B cell (primary cell): Measurements from ENCODE around the gene KLF16. TPM values are rescaled to one million over a fixed set of nuclear protein-coding genes. Genes with fewer than 3 reads are reported as not detected.

Experiments
- ATAC-seq: fragments of 200-7000 bp; cut with Tn5 transposase; one replicate; pipeline ENCODE4 v1.10.0; 2021; ENCODE audit warnings: low read depth, mild to moderate bottlenecking, moderate number of reproducible peaks, moderate library complexity
- CTCF ChIA-PET: fragments of 350-600 bp; sonication (Branson Sonifier 250); formaldehyde crosslinking; loops from one replicate; lab custom pipeline; 2021; ENCODE audit warnings: antibody characterized with exemption, inconsistent platforms; lab: Charles Lee
- POLR2A ChIA-PET: fragments of 350-600 bp; sonication (Branson Sonifier 250); formaldehyde crosslinking; loops from one replicate; lab custom pipeline; 2021; ENCODE audit warnings: antibody characterized with exemption; lab: Charles Lee
- DNase-seq: peaks from one replicate; pipeline ENCODE4 v3.0.0; 2013
- H2AFZ ChIP-seq: 2 replicates; pipeline ENCODE4 v1.6.1; 2012; ENCODE audit warnings: mild to moderate bottlenecking, low read depth, low read length; ENCODE audit not compliant: insufficient read depth, poor library complexity, severe bottlenecking
- H3K27ac ChIP-seq, 2 donors: 1 replicate in 1 of 2; 2 replicates in 1 of 2; pipeline ENCODE4 v1.5.1; 2012 to 2013; ENCODE audit warnings: low read length in 2 of 2, mild to moderate bottlenecking in 2 of 2, moderate library complexity in 1 of 2
- H3K27me3 ChIP-seq, 4 experiments: fragments of 200-600 bp in 1 of 4; sonication (generic) in 1 of 4; replicated peaks in 1 of 4; 1 replicate in 2 of 4; 2 replicates in 2 of 4; pipeline versions ENCODE4 v1.6.1 to v1.7.0; 2013 to 2016; ENCODE audit warnings: low read length in 3 of 4, mild to moderate bottlenecking in 2 of 4, mixed read lengths in 1 of 4, moderate library complexity in 1 of 4; ENCODE audit not compliant: insufficient read depth in 4 of 4, control insufficient read depth in 3 of 4; ENCODE audit errors: control extremely low read depth in 1 of 4
- H3K36me3 ChIP-seq, 2 experiments: replicated peaks in 1 of 2; 1 replicate in 1 of 2; 2 replicates in 1 of 2; pipeline versions ENCODE4 v1.6.1 to v1.7.1; 2013; ENCODE audit warnings: low read length in 1 of 2; ENCODE audit not compliant: insufficient read depth in 2 of 2, control insufficient read depth in 1 of 2; ENCODE audit errors: control extremely low read depth in 1 of 2, extremely low read depth in 1 of 2
- H3K4me1 ChIP-seq, 2 donors: fragments of 200-600 bp in 1 of 2; sonication (generic) in 1 of 2; 1 replicate in 1 of 2; 2 replicates in 1 of 2; pipeline versions ENCODE4 v1.5.1 to v1.6.1; 2013 to 2017; ENCODE audit warnings: low read length in 2 of 2; ENCODE audit not compliant: control insufficient read depth in 2 of 2, insufficient read depth in 2 of 2
- H3K4me2 ChIP-seq: replicated peaks from 2 replicates; pipeline ENCODE3; 2012; ENCODE audit warnings: mild to moderate bottlenecking, low read depth, low read length; ENCODE audit not compliant: poor library complexity, severe bottlenecking
- H3K4me3 ChIP-seq, 5 experiments: fragments of 200-600 bp in 1 of 5; sonication (generic) in 1 of 5; 1 replicate in 3 of 5; 2 replicates in 2 of 5; pipeline versions ENCODE4 v1.5.1 to v1.7.0; 2011 to 2016; ENCODE audit warnings: low read length in 4 of 5, mild to moderate bottlenecking in 4 of 5, low read depth in 2 of 5, control low read depth in 1 of 5, moderate library complexity in 1 of 5; ENCODE audit not compliant: insufficient read depth in 1 of 5; ENCODE audit errors: control extremely low read depth in 1 of 5, extremely low read depth in 1 of 5
- H3K79me2 ChIP-seq: fragments of 200-600 bp; sonication (generic); one replicate; pipeline ENCODE4 v1.6.0; 2016; ENCODE audit warnings: low read length; ENCODE audit not compliant: control insufficient read depth, insufficient read depth
- H3K9ac ChIP-seq: fragments of 200-600 bp; sonication (generic); 2 replicates; pipeline ENCODE4 v1.6.1; 2017; ENCODE audit warnings: mild to moderate bottlenecking, low read length, moderate library complexity
- H3K9me3 ChIP-seq, 3 donors: one replicate each; pipeline versions ENCODE4 v1.6.1 to v1.7.1; 2013; ENCODE audit warnings: low read length in 2 of 3; ENCODE audit not compliant: control insufficient read depth in 2 of 3, insufficient read depth in 1 of 3; ENCODE audit errors: control extremely low read depth in 1 of 3
- H4K20me1 ChIP-seq: 2 replicates; pipeline ENCODE4 v1.6.0; 2012; ENCODE audit warnings: mild to moderate bottlenecking, low read length; ENCODE audit not compliant: insufficient read depth, control insufficient read depth, poor library complexity, severe bottlenecking
- H3K27ac Mint-ChIP-seq: one replicate; pipeline ENCODE4 v1.8.0; 2021; ENCODE audit warnings: mixed read lengths
- H3K27me3 Mint-ChIP-seq: one replicate; pipeline ENCODE4 v1.8.0; 2021; ENCODE audit warnings: mixed read lengths
- H3K4me1 Mint-ChIP-seq: one replicate; pipeline ENCODE4 v1.8.0; 2021; ENCODE audit warnings: mixed read lengths
- H3K4me3 Mint-ChIP-seq: one replicate; pipeline ENCODE4 v1.8.0; 2021; ENCODE audit warnings: mixed read lengths
- H3K9me3 Mint-ChIP-seq: one replicate; pipeline ENCODE4 v1.8.0; 2022; ENCODE audit warnings: mixed read lengths; ENCODE audit not compliant: insufficient read depth
- CTCF ChIP-seq: fragments of 200-600 bp; IDR thresholded peaks from one replicate; pipeline ENCODE4 v1.8.0; 2022; ENCODE audit warnings: antibody characterized with exemption, mild to moderate bottlenecking
- EZH2 ChIP-seq: IDR thresholded peaks from 2 replicates; pipeline ENCODE4 v1.6.1; 2012; ENCODE audit warnings: borderline replicate concordance, low read depth, mild to moderate bottlenecking, moderate library complexity, low read length; ENCODE audit not compliant: insufficient read depth, poor library complexity, severe bottlenecking
- WGBS: methylation state at CpG from one replicate; pipeline ENCODE4 v1.1.5; 2013; ENCODE audit warnings: missing lambda C conversion rate; ENCODE audit not compliant: insufficient coverage; 5-methylcytosine and 5-hydroxymethylcytosine counted together
- intact Hi-C: fragments of 100-400 bp; cut with micrococcal nuclease; formaldehyde crosslinking; loops from one replicate; pipeline ENCODE4 v1.10.0; 2022
- polyA plus RNA-seq: library from polyadenylated mRNA; depleted of rRNA; stranded (reverse); fragments of >200 nt; gene quantifications from 2 replicates; pipeline ENCODE4 v1.2.3, GENCODE V29; 2012
- total RNA-seq, 2 donors: library from RNA; stranded (reverse); fragments of 120-200 nt in 1 of 2; gene quantifications; 1 replicate in 1 of 2; 2 replicates in 1 of 2; pipeline versions ENCODE4 v1.2.3 to v1.2.4, GENCODE V29; 2013 to 2022

The KLF16 gene
- total and polyA plus RNA-seq, 2 donors (not counting 1 experiment from before 2014, with no cell fraction given) = 29.7 to 49.0 TPM

DNA sequence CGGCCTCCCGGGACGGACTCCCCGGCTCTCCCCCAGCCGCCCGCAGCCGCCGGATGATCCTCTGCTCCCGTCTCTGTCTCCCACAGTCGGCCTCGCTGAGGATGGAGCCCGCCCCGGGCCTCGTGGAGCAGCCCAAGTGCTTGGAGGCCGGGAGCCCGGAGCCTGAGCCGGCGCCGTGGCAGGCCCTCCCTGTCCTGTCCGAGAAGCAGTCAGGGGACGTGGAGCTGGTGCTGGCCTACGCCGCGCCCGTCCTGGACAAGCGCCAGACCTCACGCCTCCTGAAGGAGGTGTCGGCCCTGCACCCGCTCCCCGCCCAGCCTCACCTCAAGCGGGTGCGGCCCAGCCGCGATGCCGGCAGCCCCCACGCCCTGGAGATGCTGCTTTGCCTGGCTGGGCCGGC, 48.6 kb upstream of the KLF16 start:
- Histone ChIP-seq H3K27me3 (no peaks in the 10 kb centered on the region), H2AFZ (no peak overlapping the region), H3K27ac (no peak overlapping the region), H4K20me1 (peaks cover 76% of the 10 kb centered on the region), H3K79me2 (peaks cover 85% of the 10 kb centered on the region), H3K4me3 (no peak overlapping the region), H3K9me3 (peaks cover 0 to 3% (median 0%) of the 10 kb centered on the region in 3 donors), H3K36me3 (peaks cover 0 to 24% of the 10 kb centered on the region in 2 experiments), H3K9ac (no peak overlapping the region), H3K4me1 (peaks cover 20 to 37% of the 10 kb centered on the region in 2 donors), H3K4me2 (no peak overlapping the region)
- ATAC-seq (no peak), DNase-seq (no peak)
- intact Hi-C loops = no loop called here
- CTCF ChIA-PET = no interaction called here
- Mint-ChIP-seq H3K27me3 (no peaks in the 10 kb centered on the region), H3K9me3 (no peaks in the 10 kb centered on the region), H3K4me1 (peaks cover 24% of the 10 kb centered on the region), H3K4me3 (no peak overlapping the region), H3K27ac (no peak overlapping the region)
- WGBS = 98% methylated on average over 36 of the region's 37 CpGs
- TF ChIP-seq EZH2 = no peak
- POLR2A ChIA-PET = no interaction called here

DNA sequence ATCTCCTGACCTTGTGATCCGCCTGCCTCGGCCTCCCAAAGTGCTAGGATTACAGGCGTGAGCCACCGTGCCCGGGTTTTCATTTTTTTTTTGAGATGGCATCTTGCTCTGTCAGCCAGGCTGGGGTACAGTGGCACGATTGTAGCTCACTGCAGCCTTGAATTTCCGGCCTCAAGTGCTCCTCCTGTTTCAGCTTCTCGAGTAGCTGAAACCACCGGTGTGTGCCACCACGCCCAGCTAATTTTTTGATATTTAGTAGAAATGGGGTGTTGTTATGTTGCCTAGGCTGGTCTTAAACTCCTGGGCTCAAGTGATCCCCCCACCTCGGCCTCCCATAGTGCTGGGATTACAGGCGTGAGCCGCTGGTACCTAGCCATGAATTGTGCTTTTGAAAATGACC, 47.7 kb upstream of the KLF16 start:
- ChIA-PET POLR2A (no interaction called here), CTCF (no interaction called here)
- WGBS = 96% methylated on average over 13 of the region's 13 CpGs
- Mint-ChIP-seq H3K4me3 (no peak overlapping the region), H3K27ac (no peak overlapping the region), H3K27me3 (no peaks in the 10 kb centered on the region), H3K9me3 (no peaks in the 10 kb centered on the region), H3K4me1 (peaks cover 24% of the 10 kb centered on the region)
- no peak for ATAC-seq
- no peak for DNase-seq
- Histone ChIP-seq H3K4me3 (no peak overlapping the region), H3K4me1 (peaks cover 20 to 41% of the 10 kb centered on the region in 2 donors), H2AFZ (no peak overlapping the region), H3K79me2 (peaks cover 94% of the 10 kb centered on the region), H3K27ac (no peak overlapping the region), H3K36me3 (peaks cover 0 to 24% of the 10 kb centered on the region in 2 experiments), H3K4me2 (no peak overlapping the region), H3K9ac (no peak overlapping the region), H3K9me3 (peaks cover 0 to 3% (median 0%) of the 10 kb centered on the region in 3 donors), H4K20me1 (peaks cover 81% of the 10 kb centered on the region), H3K27me3 (no peaks in the 10 kb centered on the region)
- TF ChIP-seq CTCF (no peak), EZH2 (no peak)
- intact Hi-C loops = no loop called here
